Body of pancreas (tissue), 4 donors: ENCODE results near the gene SCGN. TPM values are rescaled to one million over a fixed set of nuclear protein-coding genes. Genes with fewer than 3 reads are reported as not detected.
A peak's percentile ranks its signal among the peaks of the same experiment; 100 is the strongest.

ENCODE experiments used
- ATAC-seq: fragments of 150-250 bp; one replicate; pipeline ENCODE4 v1.9.1; 2016
- DNase-seq, 4 donors: peaks; one replicate each; pipeline ENCODE4 v3.0.0-alpha.2; 2019
- H3K27ac ChIP-seq, 4 donors: fragments of 200-600 bp; sonication (generic); 1 replicate in 3 of 4; 2 replicates in 1 of 4; pipeline versions ENCODE4 v1.5.1 to v1.6.1; 2016 to 2019; ENCODE audit warnings: mild to moderate bottlenecking in 1 of 4, mixed read lengths in 1 of 4, moderate library complexity in 1 of 4
- H3K27me3 ChIP-seq, 2 donors: fragments of 200-600 bp; sonication (generic); one replicate each; pipeline ENCODE4 v1.6.0; 2016; ENCODE audit warnings: mild to moderate bottlenecking in 1 of 2
- H3K36me3 ChIP-seq, 2 donors: fragments of 200-600 bp; sonication (generic); replicated peaks in 1 of 2; 2 replicates each; pipeline ENCODE4 v1.5.1; 2016; ENCODE audit warnings: low read depth in 2 of 2; ENCODE audit not compliant: insufficient read depth in 1 of 2
- H3K4me1 ChIP-seq: fragments of 200-600 bp; sonication (generic); one replicate; pipeline ENCODE4 v1.6.0; 2016
- H3K4me3 ChIP-seq, 2 donors: fragments of 200-600 bp; sonication (generic); 1 replicate in 1 of 2; 2 replicates in 1 of 2; pipeline ENCODE4 v1.5.1; 2016 to 2019
- H3K9me3 ChIP-seq, 3 donors: fragments of 200-600 bp; sonication (generic); 1 replicate in 2 of 3; 2 replicates in 1 of 3; pipeline ENCODE4 v1.5.1; 2016
- POLR2A ChIP-seq, 3 donors: fragments of 450-650 bp; IDR thresholded peaks; one replicate each; pipeline ENCODE4 v1.6.1; 2016; ENCODE audit warnings: antibody characterized with exemption in 3 of 3, mild to moderate bottlenecking in 2 of 3
- WGBS, 2 donors: methylation state at CpG; one replicate each; pipeline ENCODE4 v1.1.5; 2017; 5-methylcytosine and 5-hydroxymethylcytosine counted together
- intact Hi-C: fragments of 100-400 bp; cut with DNase I; formaldehyde crosslinking; loops from one replicate; pipeline ENCODE4 v1.15.1; 2023
- total RNA-seq, 2 donors: library from RNA; depleted of rRNA; stranded (reverse); fragments of >200 nt; gene quantifications; one replicate each; pipeline ENCODE4 v1.1.0, GENCODE V29; 2016
- TF ChIP-seq, protein P1 (sequence below), 7 experiments: fragments of 450-650 bp in 4 of 7; fragments of 200-600 bp in 3 of 7; sonication (generic) in 3 of 7; IDR thresholded peaks; one replicate each; pipeline ENCODE4 v1.5.1; 2016 to 2019; ENCODE audit warnings: antibody characterized with exemption in 7 of 7

SCGN gene
- total RNA-seq, 2 donors from 2014 or later = 26.7 to 38.1 TPM

DNA sequence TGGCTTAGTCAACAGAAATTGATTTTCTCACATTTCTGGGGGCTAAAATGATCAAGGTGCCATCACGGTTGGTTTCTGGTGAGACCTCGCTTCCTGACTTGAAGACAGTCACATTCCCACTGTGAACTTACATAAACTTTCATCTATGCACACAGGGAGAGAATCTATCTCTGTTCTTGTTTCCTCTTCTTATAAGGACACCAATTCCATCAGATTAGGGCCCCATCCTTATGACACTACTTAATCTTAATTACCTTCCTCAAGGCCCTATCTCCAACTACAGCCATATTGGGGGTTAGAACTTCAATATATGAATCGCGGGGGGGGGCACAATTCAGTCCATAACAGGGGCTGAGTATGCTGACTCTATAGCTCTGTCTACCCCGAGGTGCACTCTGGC is 10.6 kb upstream of the SCGN start:
- no peaks in the 10 kb centered on the region for H3K27me3 ChIP-seq

DNA sequence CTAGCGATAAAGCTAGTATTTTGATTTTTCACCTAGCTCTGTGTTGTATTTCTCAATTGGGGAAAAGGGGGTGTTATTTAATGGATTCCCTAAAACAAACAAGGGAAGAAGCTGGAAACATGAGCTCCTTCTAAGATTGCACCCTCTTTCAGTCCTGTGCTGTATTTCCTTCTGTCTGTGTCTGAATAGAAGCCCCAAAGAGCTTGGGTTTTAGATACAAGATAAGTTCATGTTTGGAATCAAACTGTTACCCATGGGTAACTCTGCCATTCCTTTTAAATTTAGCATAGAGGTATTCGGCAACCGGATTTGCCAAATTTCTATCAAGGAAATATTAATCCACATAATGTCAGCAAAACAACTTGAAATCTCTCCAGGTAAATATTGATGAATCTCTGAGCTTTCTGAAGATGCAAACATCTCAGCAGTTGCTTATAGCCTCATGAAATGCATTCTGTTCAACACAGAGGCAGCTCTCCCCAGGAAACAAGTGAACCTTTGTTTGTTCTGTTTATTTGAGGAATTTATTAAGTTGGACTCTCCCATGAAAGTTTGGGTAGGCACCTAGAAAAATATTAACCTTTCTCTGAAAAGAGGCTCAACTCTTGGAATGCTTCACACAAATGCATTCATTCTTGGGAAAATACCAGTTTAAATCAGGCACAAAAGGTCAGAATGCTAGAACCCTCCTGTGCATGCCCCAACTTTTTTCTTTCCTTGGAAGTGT is 9.9 kb upstream of the SCGN start:
- H3K27ac ChIP-seq = peak overlapping the region; percentile 32 to 76 (median 58)
- peaks cover 35% of the 10 kb centered on the region for H3K4me1 ChIP-seq
- no peaks in the 10 kb centered on the region for H3K36me3 ChIP-seq
- WGBS, 2 donors = 37 to 51% methylated on average over 3 of the region's 3 CpGs
- no peak overlapping the region for H3K4me3 ChIP-seq
- ATAC-seq (peak; percentile 49), DNase-seq (no peak)
- H3K9me3 ChIP-seq = no peaks in the 10 kb centered on the region
- H3K27me3 ChIP-seq = no peaks in the 10 kb centered on the region
- TF ChIP-seq, protein P1, sequence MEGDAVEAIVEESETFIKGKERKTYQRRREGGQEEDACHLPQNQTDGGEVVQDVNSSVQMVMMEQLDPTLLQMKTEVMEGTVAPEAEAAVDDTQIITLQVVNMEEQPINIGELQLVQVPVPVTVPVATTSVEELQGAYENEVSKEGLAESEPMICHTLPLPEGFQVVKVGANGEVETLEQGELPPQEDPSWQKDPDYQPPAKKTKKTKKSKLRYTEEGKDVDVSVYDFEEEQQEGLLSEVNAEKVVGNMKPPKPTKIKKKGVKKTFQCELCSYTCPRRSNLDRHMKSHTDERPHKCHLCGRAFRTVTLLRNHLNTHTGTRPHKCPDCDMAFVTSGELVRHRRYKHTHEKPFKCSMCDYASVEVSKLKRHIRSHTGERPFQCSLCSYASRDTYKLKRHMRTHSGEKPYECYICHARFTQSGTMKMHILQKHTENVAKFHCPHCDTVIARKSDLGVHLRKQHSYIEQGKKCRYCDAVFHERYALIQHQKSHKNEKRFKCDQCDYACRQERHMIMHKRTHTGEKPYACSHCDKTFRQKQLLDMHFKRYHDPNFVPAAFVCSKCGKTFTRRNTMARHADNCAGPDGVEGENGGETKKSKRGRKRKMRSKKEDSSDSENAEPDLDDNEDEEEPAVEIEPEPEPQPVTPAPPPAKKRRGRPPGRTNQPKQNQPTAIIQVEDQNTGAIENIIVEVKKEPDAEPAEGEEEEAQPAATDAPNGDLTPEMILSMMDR (IDR thresholded peaks at IDR 0.05) = no peak
- TF ChIP-seq POLR2A (IDR thresholded peaks at IDR 0.05) = no peak
- intact Hi-C loops = no loop called here

More for the DNA sequence above, 10.6 kb upstream of the SCGN start:
- ATAC-seq = no peak
- WGBS, 2 donors = 68 to 73% methylated on average over 5 of the region's 5 CpGs
- intact Hi-C loops = no loop called here
- Histone ChIP-seq H3K9me3 (no peaks in the 10 kb centered on the region), H3K4me3 (no peak overlapping the region), H3K4me1 (peaks cover 35% of the 10 kb centered on the region), H3K27ac (peak overlapping the region; percentile 32 to 76 (median 58)), H3K36me3 (no peaks in the 10 kb centered on the region)
- no peak for DNase-seq
- TF ChIP-seq POLR2A (IDR thresholded peaks at IDR 0.05) = no peak
- TF ChIP-seq, protein P1 (IDR thresholded peaks at IDR 0.05) = no peak

DNA sequence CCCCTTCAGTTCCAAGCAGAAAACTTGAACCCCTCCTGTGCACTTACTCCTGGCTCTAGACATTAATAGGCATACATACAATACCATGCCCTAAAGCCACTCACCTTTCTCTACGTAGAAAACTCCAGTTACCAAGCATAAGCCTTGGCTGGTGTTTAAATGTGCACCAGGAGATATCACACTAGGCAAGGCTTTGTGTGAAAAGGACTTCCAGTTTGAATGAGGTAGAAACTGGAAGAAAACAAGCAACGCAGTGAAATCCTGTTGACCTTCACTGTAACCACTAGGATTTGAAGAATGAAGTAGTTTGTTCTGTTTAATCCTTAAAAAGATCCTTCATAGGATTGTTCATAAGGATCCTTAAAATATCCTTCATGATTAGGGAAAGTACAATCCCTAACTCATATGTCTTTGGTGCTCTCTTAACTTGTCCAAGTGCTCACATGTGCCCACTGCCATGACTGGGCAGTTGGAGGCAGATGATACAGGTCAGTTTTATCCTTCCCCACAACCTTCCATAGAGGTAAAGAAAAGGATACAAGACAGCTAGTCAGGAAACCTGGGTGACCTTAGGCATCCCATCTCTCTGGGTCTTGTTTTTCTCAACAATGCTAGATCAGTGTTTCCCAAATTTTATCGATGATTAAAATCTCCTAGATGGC is 9.2 kb upstream of the SCGN start:
- DNase-seq (no peak), ATAC-seq (peak; percentile 28)
- H3K9me3 ChIP-seq = no peaks in the 10 kb centered on the region
- H3K27me3 ChIP-seq = no peaks in the 10 kb centered on the region
- H3K4me3 ChIP-seq = no peak overlapping the region
- peak overlapping the region; percentile 25 to 76 (median 48) for H3K27ac ChIP-seq
- H3K36me3 ChIP-seq = no peaks in the 10 kb centered on the region
- intact Hi-C loops = no loop called here
- H3K4me1 ChIP-seq = peaks cover 35% of the 10 kb centered on the region
- 60 to 68% methylated on average over 3 of the region's 3 CpGs for WGBS, 2 donors
- TF ChIP-seq POLR2A (IDR thresholded peaks at IDR 0.05) = no peak
- TF ChIP-seq, protein P1 (IDR thresholded peaks at IDR 0.05) = no peak

DNA sequence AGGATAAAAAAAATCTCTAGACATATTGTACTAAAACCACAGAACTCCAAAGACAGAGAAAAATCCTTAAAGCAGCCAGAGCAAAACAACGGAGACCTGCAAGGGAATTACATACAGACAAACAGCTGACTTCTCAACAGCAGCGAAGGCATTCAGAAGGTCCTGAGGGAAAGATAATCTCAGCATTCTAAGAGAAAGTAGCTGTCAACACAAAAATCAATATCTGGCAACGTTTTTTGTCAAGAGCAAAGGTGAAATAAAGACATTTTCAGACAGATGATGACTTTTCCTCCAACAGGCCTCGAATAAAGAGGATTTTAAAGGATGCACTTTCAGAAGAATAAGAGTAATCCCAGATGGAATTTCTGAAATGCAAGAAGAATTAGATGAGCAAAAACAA is 6.1 kb upstream of the SCGN start:
- H3K4me3 ChIP-seq = no peak overlapping the region
- H3K4me1 ChIP-seq = peaks cover 27% of the 10 kb centered on the region
- no peaks in the 10 kb centered on the region for H3K36me3 ChIP-seq
- no peaks in the 10 kb centered on the region for H3K27me3 ChIP-seq
- TF ChIP-seq POLR2A (IDR thresholded peaks at IDR 0.05) = no peak
- TF ChIP-seq, protein P1 (IDR thresholded peaks at IDR 0.05) = no peak
- H3K9me3 ChIP-seq = no peaks in the 10 kb centered on the region
- H3K27ac ChIP-seq = no peak overlapping the region
- no peak for DNase-seq
- 40 to 49% methylated on average over 4 of the region's 4 CpGs for WGBS, 2 donors
- intact Hi-C loops = no loop called here
- no peak for ATAC-seq
